ENCODE results near the gene MYH15. TPM values are rescaled to one million over a fixed set of nuclear protein-coding genes. Genes with fewer than 3 reads are reported as not detected.

Gene MYH15
- polyA plus RNA-seq, 1 donor from 2014 or later = 0.71 TPM

DNA sequence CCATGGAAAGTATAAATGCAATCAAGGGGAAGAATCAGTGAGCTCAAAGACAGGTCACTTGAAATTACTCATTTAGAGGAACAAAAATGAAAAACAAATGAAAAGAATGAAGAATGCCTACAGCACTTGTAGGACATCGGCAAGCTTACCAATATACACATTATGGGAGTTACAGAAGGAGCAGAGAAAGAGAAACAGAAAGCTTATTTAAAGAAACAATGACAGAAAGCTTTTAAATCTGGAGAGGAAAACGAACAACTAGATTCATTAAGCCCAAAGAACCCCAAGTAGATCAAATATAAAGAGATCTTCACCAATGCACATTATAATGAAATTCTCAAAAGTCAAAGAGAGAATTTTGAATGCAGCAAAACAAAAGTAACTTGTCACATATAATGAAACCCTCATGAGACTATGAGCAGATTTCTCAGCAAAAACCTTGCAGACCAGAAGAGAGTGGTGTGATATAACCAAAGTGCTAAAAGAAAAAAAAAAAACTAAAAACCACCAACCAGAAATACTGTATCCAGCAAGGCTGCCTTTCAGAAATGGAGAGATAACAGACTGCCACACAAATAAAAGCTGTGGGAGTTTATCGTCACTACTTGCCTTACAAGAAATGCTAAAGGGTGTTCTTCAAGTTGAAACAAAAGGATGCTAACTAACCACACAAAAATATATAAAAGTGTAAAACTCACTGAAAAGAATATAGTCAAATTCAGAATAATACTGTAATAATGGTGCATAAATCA, 63.1 kb downstream of the MYH15 start:
- no peaks in the 10 kb centered on the region for H3F3A ChIP-seq (ENCODE audit: insufficient read depth, low read length, poor library complexity, severe bottlenecking)
- no peak overlapping the region for H3K27ac ChIP-seq (ENCODE audit: low read length)
- no peak overlapping the region for H2AFZ ChIP-seq (ENCODE audit: low read depth, low read length)
- no peak overlapping the region for H3K4me2 ChIP-seq (ENCODE audit: low read length)
- H3K27me3 ChIP-seq (ENCODE audit: insufficient read depth, low read depth, low read length) = no peaks in the 10 kb centered on the region
- no peak overlapping the region for H3K9ac ChIP-seq (ENCODE audit: low read length)
- no peaks in the 10 kb centered on the region for H4K20me1 ChIP-seq (ENCODE audit: insufficient read depth)
- H3K79me2 ChIP-seq (replicated peaks; ENCODE audit: insufficient read depth, low read length) = no peaks in the 10 kb centered on the region
- no peak overlapping the region for H3K4me3 ChIP-seq (ENCODE audit: low read length)
- no peaks in the 10 kb centered on the region for H3K36me3 ChIP-seq (ENCODE audit: insufficient read depth, low read length)
- no peaks in the 10 kb centered on the region for H3K9me2 ChIP-seq (ENCODE audit: insufficient read depth, low read length)
- TF ChIP-seq REST (IDR thresholded peaks at IDR 0.05; ENCODE audit: borderline replicate concordance) (no peak), MXI1 (conservative IDR thresholded peaks at IDR 0.05; ENCODE audit: poor library complexity, severe bottlenecking) (no peak), EP300 (conservative IDR thresholded peaks at IDR 0.05; ENCODE audit: poor library complexity, severe bottlenecking) (no peak)
- H3K9me3 ChIP-seq (ENCODE audit: low read length) = no peaks in the 10 kb centered on the region

DNA sequence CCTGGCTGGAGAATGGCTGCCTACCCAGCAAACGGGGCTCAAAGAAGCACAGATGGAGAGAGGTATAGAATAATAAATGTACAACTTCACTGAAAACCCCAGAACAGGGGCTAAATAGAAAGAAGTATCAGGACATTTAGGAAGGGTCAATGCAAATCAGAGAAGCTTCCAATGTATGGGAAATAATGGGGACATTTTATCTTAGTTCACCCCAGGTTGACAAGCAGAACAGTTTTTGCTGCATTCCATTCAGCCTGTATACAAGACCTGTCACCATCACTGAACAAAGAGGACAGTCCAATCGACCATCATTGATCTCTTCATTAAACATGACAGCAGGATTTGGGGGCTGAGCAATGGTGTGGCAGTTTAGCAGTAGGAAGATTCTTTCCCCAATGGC, 68.1 kb downstream of the MYH15 start:
- Histone ChIP-seq H3K4me2 (ENCODE audit: low read length) (no peak overlapping the region), H3K79me2 (replicated peaks; ENCODE audit: insufficient read depth, low read length) (no peaks in the 10 kb centered on the region), H3K4me3 (ENCODE audit: low read length) (no peak overlapping the region), H4K20me1 (ENCODE audit: insufficient read depth) (no peaks in the 10 kb centered on the region), H3K27me3 (ENCODE audit: insufficient read depth, low read depth, low read length) (no peaks in the 10 kb centered on the region), H3K27ac (ENCODE audit: low read length) (no peak overlapping the region), H3F3A (ENCODE audit: insufficient read depth, low read length, poor library complexity, severe bottlenecking) (no peaks in the 10 kb centered on the region), H3K36me3 (ENCODE audit: insufficient read depth, low read length) (no peaks in the 10 kb centered on the region), H3K9me3 (ENCODE audit: low read length) (no peaks in the 10 kb centered on the region), H2AFZ (ENCODE audit: low read depth, low read length) (no peak overlapping the region), H3K9me2 (ENCODE audit: insufficient read depth, low read length) (no peaks in the 10 kb centered on the region), H3K9ac (ENCODE audit: low read length) (no peak overlapping the region)
- TF ChIP-seq POLR2AphosphoS5 (IDR thresholded peaks at IDR 0.05) (no peak), MXI1 (conservative IDR thresholded peaks at IDR 0.05; ENCODE audit: poor library complexity, severe bottlenecking) (no peak), CTCF (IDR thresholded peaks at IDR 0.05; ENCODE audit: poor library complexity, severe bottlenecking) (no peak), EP300 (conservative IDR thresholded peaks at IDR 0.05; ENCODE audit: poor library complexity, severe bottlenecking) (no peak), EZH2 (IDR thresholded peaks at IDR 0.05; ENCODE audit: borderline replicate concordance, insufficient read depth, low read length, poor library complexity, severe bottlenecking) (no peak)

DNA sequence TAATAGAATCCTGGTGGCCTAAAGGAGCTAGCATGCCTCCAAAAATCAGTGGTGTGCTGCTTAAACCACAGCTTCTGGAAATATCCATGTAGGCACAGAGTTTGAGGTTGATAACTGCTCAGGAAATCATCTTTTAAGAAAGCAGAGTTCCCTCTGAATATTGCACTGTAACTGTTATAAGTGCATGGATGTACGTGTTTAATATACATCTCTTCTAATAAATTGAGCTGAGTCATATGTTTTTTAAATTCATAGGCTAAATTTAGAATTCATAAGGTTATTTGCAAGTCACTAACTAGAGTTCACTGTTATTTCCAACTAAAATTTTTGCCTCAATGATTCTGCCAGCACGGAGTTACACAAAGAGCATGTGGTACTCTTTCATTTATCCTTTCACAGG, 68.9 kb downstream of the MYH15 start:
- Histone ChIP-seq H3F3A (ENCODE audit: insufficient read depth, low read length, poor library complexity, severe bottlenecking) (no peaks in the 10 kb centered on the region), H3K27ac (ENCODE audit: low read length) (no peak overlapping the region), H3K79me2 (replicated peaks; ENCODE audit: insufficient read depth, low read length) (no peaks in the 10 kb centered on the region), H2AFZ (ENCODE audit: low read depth, low read length) (no peak overlapping the region), H4K20me1 (ENCODE audit: insufficient read depth) (no peaks in the 10 kb centered on the region), H3K9me3 (ENCODE audit: low read length) (no peaks in the 10 kb centered on the region), H3K4me3 (ENCODE audit: low read length) (no peak overlapping the region), H3K9ac (ENCODE audit: low read length) (no peak overlapping the region), H3K36me3 (ENCODE audit: insufficient read depth, low read length) (no peaks in the 10 kb centered on the region), H3K4me2 (ENCODE audit: low read length) (no peak overlapping the region), H3K27me3 (ENCODE audit: insufficient read depth, low read depth, low read length) (no peaks in the 10 kb centered on the region), H3K9me2 (ENCODE audit: insufficient read depth, low read length) (no peaks in the 10 kb centered on the region)
- TF ChIP-seq TAF1 (IDR thresholded peaks at IDR 0.05; ENCODE audit: low read depth) (no peak), EZH2 (IDR thresholded peaks at IDR 0.05; ENCODE audit: borderline replicate concordance, insufficient read depth, low read length, poor library complexity, severe bottlenecking) (no peak), POLR2AphosphoS5 (IDR thresholded peaks at IDR 0.05) (no peak), SMC3 (conservative IDR thresholded peaks at IDR 0.05; ENCODE audit: poor library complexity) (no peak), MXI1 (conservative IDR thresholded peaks at IDR 0.05; ENCODE audit: poor library complexity, severe bottlenecking) (no peak), RAD21 (conservative IDR thresholded peaks at IDR 0.05) (no peak), REST (IDR thresholded peaks at IDR 0.05; ENCODE audit: borderline replicate concordance) (no peak), CTCF (IDR thresholded peaks at IDR 0.05; ENCODE audit: poor library complexity, severe bottlenecking) (no peak), EP300 (conservative IDR thresholded peaks at IDR 0.05; ENCODE audit: poor library complexity, severe bottlenecking) (no peak)
